ENCODE results near the gene SNRPB2.

The SNRPB2 gene

DNA sequence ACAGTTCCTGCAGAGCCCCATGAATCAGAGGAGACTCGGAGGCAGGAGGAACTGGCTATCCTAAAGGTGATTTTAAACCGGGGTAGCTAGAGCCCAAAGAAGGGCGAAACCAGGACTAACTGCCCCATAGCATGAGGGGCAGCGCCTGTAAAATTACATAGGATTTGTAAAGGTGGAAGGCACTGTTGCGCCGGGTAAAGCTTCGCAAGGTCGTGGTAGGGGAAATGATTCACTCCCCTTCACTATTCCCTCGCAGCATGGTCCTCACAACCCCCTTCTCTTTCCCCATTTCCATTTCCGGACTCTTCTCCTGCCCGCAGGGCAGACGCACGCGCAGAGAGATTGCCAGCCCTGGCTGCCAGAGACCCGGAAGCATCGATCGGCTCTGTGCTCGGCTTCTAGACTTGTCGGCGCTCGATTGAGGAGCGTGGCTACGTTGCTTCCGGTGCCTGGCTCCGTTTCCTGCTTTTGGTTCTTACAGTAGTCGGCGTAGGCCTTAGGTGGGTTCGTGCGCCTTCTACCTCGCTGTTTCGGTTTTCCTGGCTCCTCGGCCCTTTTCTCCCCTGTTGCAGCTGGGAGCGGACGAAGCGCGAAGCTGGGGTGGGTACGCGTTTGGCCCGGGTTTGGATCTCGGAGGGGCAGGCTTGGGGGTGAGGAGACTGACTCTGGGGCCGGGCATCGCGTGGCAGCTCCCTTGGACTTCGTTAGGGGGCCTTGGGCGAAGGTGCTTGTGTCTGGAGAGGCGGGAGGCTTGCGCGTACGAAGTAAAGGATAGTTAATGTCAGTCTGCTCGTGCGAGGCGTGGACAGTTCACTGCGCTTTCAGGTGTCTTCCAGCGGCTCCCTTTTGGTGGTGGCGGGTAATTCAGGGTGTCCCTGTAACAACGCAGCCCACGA, at the start of gene SNRPB2:
TSS of gene SNRPB2 (plus strand) at position 462 of the 896 bp plus-strand sequence. CDS start 1,677 bp downstream, outside the sequence.
- DNase-seq (ENCODE audit: low read depth), result peak; percentile 85

DNA sequence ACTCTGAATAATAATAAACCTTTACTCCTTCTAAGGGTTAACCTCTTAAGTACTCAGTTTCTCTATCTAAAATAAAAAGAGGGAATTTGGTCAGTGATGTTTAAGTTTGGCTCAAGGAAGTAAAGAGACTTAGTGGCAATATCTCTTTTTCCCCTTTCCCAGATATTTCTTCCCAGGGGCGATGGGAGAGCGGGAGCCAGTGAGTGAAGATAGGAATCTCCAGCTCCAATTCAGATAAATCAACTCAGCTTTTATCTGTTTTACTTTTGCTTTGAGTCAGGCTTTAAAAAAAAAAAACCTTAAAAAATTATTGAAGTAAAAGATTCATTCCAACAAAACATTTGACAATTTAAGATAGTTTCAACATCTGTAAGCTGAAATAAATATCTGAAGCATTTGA, 45.4 kb upstream of the SNRPB2 start:
- DNase-seq (ENCODE audit: low read depth), result no peak

DNA sequence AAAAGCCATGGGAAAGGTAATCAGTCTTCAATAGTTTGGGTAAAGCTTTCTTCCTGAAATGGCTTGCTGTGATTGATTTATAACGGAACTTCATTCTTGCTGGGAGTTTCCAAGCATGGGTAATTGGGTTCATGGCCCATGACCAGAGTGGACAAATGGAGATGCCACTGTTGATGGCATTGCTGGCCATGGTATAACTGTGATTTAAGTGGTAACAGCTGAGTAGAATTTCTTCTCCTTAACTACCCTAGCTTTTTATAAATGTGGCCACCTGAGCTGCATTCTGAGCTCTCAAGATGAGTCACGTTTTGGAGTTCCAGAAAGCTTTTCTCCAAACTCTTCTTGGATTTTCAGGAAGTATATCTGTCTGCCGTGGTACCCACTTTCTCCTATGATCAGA, 39.9 kb upstream of the SNRPB2 start:
- no peak for DNase-seq (ENCODE audit: low read depth)

DNA sequence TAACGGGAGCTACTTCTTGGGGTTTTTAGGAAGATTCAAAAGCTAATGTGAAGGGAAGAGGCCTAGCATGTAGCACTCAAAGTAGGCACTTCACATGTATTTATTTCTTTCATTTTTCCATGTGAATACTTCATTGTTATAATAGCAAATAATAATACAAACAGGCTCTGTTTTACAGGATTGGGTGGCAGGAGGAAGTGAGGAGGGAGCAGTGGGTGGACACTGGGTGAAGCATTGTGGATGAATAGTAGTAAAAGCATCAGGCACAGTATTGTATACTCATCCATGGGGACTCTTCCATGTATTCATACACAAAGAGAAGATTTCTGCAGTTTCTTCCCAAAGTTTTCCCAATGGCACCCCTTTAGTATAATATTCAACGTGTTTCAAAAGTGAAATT, 38.4 kb upstream of the SNRPB2 start:
- no peak for DNase-seq (ENCODE audit: low read depth)

DNA sequence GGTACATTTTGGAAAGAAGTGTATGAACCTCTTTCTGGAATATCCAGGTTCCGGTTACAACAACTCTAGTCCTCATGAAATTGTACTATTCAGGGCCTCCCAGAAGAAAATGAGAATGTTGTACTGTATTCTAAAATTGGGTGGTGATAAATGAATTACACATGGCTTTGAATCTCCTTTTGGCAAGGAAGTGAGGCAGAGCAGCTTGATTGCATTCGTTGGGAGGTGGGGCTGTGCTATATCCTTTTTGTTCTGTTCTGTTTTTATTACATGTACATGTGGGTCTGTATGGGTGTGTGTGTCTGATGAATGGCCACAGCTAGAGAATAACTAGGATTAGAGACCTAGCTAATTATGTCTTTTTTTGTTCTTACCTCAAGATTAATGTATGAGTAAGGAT, 37.8 kb upstream of the SNRPB2 start:
- no peak for DNase-seq (ENCODE audit: low read depth)

DNA sequence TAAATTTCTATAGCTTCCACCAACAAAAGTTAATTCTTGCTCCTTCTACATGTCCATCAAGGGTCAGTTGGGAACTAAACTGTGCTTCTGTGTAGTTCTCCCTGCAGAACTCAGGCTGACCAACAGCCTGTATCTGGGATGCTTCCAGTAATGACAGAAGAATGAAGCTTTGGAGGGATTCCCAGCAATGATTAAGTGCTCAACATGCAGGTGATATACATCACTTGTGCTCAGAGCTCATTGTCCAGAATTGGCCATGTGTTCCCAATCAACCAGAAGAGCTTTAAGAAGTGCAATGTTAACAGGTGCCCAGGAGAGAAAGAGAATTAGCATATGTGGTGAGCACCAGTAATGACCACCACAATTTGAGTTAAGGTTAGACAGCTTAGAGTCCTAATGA, 37.4 kb upstream of the SNRPB2 start:
- no peak for DNase-seq (ENCODE audit: low read depth)

DNA sequence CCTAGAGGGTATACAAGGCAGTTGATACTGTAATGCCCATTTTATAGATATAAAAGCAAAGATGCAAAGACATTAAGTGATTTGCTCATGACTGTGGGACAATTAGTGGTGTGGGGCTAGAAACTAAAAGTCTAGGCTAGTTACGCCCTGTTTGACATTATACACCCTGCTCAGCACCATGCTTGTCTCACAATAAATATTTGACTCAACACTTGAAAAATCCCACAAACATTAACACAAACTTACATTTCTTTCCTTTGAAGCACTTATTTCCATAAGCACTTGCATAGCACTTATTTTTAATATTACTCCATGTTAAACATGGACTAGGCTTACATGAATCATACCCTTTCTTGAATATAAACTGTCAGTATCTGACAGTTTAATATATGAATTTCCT, 36.5 kb upstream of the SNRPB2 start:
- DNase-seq (ENCODE audit: low read depth), result no peak

DNA sequence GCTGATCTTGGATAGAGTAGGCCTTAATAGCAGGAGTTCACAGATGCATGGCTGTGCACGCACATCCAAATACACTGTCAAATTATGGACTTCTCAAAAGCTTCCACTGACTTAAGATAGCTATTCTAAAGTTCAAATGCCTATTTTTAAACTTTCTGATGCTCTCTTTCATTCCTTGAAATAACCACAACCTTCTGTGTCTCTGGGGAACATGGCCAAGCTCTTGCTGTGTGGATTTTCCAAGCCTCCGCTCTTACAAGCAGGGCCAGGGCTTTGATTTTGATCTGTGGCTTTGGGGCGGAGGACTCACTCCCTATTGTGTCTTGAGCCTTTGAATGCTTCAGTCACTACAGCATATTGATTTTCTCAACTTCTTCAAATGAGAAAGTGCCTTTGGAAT, 35.7 kb upstream of the SNRPB2 start:
- DNase-seq (ENCODE audit: low read depth), result no peak

DNA sequence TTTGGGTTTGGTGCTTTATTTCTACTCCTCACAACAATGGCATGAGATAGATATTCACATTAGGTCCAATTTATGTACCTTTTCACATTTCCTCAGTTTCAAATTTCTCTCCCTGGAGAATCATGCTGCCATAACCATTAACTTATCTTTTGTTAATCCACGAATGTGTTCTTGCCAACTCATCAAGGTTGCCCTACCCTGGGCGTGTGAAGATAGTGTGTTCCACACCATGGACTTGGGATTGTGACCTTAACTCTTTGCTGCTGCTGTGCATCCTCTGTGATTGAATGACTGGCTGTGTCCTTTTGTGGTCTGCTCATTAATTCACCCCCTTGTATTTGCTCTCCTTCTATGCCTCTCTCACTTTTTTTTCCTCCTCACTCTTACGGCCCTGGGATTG, 34.2 kb upstream of the SNRPB2 start:
- no peak for DNase-seq (ENCODE audit: low read depth)

DNA sequence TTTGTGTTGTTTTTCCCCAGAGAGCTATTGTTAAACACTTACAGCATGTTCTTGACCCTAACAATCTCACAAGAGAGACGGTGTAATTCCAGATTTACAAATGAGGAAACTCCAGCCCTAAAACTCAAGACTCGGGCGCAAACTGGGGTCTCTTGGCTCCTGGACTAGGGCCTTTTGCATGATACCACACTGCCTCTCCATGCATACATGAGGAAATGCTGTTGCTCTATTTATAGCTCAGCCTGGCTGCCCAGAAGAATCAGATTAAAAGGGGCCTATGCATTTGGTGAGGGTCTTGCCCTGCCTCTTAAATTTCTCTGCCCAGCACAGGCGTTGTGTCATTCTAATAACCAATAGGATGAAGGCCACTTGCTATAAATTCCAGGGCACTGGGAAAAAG, 30.5 kb upstream of the SNRPB2 start:
- DNase-seq (ENCODE audit: low read depth), result no peak

DNA sequence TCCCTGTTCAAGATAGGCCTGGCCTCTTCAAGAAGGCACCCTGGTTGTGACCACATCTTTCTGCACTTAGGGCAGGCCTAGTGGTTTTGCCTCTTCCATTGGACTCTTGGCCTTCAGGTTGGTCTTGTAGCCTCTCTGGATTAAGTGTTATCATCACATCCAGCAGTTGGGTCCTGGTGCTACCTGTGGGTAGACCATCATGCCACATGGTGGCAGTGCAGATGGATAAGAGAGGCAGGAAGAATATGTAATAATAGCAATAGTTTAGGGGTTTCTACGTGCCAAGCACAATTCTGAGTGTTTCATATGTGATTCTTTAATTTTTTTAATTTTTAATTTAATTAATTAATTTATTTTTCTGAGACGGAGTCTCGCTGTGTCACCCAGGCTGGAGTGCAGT, 28.5 kb upstream of the SNRPB2 start:
- no peak for DNase-seq (ENCODE audit: low read depth)

DNA sequence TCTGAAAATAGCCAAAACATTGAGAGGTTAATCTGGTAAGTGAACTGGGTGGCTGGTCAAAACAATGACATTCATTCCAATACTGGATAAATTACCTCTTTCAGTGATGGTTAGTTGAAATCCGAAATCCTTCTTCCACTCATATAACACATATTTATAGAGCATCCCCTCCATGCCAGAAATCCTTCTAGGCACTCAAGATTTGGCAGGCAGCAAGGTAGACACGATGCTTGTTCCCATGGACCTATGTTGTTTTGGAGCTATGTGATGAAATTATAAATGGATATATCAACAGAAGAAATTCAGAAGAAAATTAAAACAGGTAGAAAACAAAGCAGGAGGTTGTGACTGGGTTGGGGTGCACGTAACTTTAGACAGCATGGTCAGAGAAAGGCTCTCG, 26.3 kb upstream of the SNRPB2 start:
- no peak for DNase-seq (ENCODE audit: low read depth)

DNA sequence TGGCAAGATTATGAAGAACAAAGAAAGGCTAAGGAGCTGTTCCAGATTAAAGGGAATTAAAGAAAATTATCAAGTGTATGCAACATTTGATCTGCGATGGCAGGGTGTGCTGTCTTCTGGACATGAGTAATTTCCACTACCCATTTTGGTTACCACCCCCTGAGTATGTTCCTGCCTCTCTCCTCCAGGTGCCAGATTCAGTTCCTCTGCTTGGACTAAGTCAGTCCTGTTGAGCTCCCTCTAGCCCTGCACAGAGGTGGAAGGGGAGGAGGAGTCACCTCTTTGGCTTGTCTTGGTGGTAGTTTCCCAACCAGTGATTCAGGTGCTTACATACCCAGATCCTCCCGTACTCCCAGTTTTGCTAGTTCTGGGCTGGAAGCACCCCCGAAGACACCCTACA, 22.2 kb upstream of the SNRPB2 start:
- DNase-seq (ENCODE audit: low read depth), result no peak

DNA sequence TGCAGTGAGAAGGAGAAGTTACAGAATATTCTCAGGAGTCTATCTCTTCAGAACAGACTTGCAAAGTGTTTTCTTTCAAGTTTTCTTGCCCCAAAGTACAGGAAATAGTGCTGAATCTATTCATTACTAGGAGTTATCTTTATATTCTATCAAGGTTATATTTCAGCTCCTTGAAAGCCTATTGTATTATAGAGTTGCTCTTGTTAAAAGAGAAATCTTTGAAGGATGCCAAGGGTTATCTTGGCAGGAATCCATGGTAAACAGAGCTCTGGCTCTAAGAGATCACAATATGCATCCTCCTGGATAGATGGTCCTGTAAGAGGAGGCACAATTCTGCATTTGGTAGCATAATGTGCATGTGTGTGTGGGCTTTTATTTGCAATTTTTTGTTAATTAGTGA, 21.2 kb upstream of the SNRPB2 start:
- no peak for DNase-seq (ENCODE audit: low read depth)

DNA sequence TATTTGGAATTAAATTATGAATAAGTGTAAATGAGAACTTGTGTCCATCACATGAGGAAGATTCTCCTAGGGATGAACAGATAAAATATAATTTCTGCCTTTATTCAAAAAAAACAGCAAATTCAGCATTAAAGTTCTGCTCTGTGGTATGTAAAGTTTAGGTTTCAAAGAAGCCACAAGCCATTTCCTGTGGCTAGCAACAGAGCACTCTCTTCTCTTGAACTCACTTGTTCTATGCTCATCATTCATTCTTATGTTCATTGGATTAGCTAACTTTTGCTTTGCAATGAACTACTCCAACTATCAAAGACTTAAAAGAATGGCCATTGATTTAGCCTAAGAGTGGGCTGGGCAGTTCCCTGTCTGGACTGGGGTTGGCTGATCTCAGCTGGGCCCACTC, 20.8 kb upstream of the SNRPB2 start:
- DNase-seq (ENCODE audit: low read depth), result no peak

DNA sequence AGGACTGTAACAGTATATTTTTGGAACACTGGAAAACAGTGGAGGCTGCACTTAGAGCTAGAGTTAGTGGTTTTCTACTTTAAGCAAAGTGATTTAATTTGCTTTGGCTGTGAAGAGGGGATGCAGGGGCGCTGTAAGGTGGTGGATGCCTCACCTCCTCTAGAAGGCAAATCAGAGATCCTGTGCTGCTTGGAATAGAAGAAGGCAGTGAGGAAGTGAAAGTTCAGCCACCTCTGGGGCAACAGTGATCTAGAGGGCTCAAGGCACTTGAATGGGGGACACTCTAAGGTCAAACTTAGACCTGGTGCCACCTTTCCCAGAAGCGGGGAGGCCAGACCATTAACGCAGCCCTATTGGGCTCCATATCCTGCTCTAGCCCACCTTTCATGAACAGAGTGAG, 19.0 kb upstream of the SNRPB2 start:
- no peak for DNase-seq (ENCODE audit: low read depth)

DNA sequence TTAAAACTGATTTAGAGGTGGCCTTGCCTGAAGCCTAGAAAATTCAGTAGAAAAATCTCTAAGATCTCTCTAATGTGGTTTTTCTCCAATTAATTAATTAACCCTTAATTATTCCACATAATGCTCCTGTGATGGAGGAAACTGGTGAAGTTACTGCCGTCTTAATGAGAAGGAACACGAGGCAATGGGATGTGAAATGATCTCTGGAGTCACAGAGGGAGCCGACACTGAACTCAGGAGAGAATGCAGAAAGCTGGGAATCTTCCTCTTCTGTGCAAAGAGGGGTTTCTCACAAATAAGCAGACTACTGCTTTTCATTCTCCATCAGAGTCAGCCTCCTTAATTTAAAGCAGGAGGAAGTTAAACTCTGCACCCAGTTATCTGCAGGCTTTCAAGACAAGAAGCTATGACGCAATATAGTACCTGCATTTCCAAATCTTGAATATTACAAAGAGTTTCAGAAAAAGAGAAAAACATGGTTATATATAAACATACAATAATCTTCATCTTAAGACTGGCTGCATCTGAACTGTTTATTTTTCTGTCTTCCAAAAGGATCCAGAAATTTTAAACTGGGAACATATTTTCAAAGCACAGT, 18.1 kb upstream of the SNRPB2 start:
- no peak for DNase-seq (ENCODE audit: low read depth)

DNA sequence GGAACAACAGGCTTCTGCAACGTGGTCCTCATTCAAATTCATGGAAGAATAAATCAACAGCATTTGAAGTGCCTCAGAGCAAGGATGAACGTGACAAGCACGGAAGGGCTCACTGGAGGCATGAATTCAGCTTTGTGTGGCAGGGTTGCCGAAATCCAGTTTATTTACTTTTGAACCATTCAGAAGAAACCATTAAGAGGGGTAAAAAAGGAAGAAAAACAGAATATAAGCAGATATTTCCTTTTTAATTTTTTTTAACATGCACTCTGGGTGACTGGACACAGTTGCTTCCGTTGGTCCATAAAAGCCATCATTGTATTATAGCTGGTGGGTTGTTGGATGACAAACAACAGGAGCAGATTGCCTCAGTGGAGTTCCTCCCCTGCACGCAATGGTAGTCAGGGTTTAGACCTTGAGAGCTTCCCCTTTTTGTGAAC, 17.3 kb upstream of the SNRPB2 start:
- no peak for DNase-seq (ENCODE audit: low read depth)

DNA sequence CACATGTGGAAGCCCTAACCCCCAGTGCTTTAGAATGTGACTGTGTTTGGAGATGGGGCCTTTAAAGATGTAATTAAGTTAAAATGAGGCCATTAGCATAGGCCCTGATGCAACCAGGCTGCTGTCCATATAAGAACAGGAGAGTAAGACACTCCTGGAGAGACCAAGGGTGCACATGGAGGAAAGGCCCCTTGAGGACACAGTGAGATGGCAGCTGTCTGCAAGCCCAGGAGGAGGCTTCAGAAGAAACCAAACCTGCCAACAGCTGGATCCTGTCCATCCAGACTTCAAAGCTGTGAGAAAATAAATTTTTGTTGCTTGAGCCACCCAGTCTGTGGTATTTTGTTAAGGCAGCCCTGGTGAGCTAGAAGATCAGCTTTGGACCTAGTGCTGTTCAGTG, 16.8 kb upstream of the SNRPB2 start:
- DNase-seq (ENCODE audit: low read depth), result no peak

DNA sequence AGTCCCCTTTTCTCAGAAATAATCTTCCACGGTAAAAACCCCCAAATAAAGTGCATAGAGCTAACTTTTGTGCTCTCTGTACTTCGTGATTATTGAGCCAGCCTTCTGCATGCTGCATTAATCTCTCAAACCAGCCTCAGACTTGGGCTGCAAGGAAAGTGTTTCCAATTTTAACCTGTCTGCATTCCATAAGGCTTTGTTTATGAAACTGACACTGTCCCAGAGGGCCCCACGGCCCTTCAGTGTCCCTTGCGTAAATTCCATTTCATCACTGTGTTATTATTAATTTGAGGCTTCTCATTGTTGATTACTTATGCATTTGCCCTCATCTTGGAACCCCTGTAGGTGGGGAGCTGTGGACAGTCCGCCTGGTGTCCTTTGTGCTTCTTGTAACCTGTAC, 15.6 kb upstream of the SNRPB2 start:
- no peak for DNase-seq (ENCODE audit: low read depth)

DNA sequence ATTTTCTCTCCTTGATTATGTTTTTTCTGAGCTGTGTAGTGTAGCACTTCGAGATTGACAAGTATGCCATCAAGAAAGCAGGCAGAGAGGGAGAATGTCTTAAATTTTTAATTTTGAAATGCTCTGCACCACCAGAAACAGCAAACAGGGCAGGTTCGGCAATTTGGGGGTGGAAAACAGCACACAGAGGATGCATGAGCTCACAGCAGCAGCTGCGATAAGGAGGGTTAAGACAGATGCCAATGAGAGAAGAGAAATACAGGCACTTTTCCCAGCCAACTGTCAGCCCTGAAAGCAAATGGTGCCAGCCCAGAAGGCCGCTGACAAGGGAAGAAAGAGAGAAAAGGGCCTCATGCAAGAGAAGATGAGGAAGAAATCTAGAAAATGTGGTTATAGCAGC, 15.1 kb upstream of the SNRPB2 start:
- DNase-seq (ENCODE audit: low read depth), result no peak

DNA sequence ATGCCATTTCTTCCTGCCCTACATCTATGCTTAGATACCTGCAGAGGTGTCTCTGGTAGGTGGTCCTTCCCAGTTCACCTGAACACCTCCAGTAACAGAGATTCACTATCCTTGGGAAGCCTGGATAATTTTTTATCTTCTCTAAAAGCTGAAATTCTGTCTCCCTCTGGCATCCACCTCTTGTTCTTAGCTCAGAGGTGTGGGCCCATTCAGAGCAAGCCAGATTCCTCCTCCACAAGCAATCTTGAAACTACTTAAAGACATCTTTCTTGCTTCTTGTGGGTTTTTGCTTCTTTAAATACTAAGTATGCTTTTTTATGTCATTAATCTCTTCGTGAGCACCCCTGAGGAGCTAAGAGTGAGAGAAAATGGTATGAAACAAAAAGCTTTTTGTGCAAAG, 10.4 kb upstream of the SNRPB2 start:
- DNase-seq (ENCODE audit: low read depth), result no peak

DNA sequence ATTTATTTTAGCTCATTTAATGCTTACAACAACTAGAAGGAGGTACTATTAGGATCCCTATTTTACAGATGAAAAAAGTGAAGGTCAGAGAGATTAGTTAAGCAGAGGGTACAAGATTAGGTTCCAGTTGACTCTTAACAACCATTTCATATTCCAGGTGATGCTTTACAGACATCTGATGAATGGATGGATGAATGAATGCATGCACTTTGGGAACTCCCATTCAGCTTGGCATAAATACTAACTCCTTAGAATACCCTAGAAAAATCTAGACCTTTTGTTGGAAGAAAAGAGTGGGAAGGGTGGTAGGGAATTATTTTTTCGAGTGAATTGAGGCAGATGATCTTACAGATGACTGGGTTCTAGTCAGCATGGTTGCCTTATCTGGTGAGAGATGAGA, 746 bp upstream of the SNRPB2 start:
- no peak for DNase-seq (ENCODE audit: low read depth)
